Measurements from ENCODE around the gene FOXJ2.
"Not testable (repeated sequence)": the region's sequence is repeated elsewhere in the genome, so short reads cannot be mapped to it uniquely, and the experiment has no call there.

Gene FOXJ2

DNA sequence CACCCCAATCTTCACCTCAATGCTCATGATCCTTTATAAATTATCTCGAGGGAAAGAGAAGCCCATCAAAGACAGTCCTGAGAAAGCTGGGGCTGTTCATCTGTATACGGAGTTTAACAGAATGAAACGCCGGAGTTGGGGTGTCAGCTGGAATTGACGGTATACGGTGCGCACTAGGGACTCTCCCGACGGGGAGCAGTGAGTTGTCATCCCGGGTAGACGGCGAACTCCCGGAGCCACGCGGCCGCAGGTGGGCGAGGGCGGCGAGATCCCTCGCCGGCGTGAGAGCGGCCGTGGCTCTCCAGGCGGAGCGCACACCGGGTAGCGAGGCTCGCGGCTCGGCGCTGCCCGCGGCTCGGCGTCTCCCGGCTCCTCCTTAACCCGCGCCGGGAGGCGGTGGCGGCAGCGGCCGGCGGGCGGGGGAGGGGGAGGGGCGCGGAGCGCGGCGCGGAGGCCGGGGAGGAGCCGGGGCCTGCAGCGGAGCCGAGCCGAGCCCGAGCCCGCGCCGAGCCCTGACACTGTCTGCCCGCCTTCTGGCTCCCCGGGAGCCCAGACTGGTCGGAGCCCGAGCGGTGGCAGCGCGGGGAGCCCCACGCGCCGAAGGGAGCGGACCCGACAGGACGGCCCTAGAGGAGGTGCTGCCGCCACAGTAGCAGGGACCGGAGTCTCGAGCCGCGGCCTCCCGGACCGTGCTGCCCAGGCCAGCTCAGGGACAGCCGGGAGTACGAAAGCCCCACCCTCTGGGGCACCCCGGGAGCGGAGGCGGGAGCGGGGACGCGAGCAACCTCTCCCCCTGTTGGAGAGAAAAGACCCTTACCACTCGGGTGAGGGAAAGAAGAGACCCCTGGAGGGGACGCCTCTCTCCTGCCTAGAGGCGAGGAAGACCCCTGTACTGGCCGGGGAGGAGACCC is at the start of gene FOXJ2:
Gene FOXJ2 (plus strand): TSS at position 475 of the 911 bp plus-strand sequence. CDS start 7,117 bp downstream, outside the sequence.
- TF ChIP-seq CTCF (IDR thresholded peaks at IDR 0.05; ENCODE audit: low read depth, low read length) = no peak
- no peak for DNase-seq (ENCODE audit: extremely low read depth, low read depth)

- DNase-seq (ENCODE audit: extremely low read depth, low read depth) = not testable (repeated sequence)
These were observed 49.5 kb upstream of the FOXJ2 start for GRCh38 chr12:7983019-7983418.

GRCh38 chr12:7983460-7983859 is 49.1 kb upstream of the FOXJ2 start:
- DNase-seq (ENCODE audit: extremely low read depth, low read depth) = not testable (repeated sequence)

DNA sequence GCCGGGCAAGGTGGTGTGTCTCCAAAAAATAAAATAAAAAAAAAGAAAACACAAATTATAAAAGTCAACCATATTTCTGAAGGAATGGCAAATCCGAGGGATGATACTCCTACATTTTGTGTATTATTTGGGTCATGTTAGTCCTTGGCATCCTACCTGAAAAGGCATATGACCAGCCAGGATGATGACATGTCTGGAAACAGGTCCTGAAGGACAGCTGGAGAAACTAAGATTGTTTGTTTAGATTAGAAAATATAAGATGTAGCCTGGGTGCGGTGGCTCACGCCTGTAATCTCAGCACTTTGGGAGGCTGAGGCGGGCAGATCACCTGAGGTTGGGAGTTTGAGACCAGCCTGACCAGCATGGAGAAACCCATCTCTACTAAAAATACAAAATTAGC is 47.6 kb upstream of the FOXJ2 start:
- no peak for TF ChIP-seq CTCF (IDR thresholded peaks at IDR 0.05; ENCODE audit: low read depth, low read length)
- no peak for DNase-seq (ENCODE audit: extremely low read depth, low read depth)

- DNase-seq (ENCODE audit: extremely low read depth, low read depth) = no peak
- no peak for TF ChIP-seq CTCF (IDR thresholded peaks at IDR 0.05; ENCODE audit: low read depth, low read length)
These were observed 46.6 kb upstream of the FOXJ2 start for GRCh38 chr12:7985802-7986418.

GRCh38 chr12:7989827-7990491 is 42.6 kb upstream of the FOXJ2 start:
- no peak for TF ChIP-seq CTCF (IDR thresholded peaks at IDR 0.05; ENCODE audit: low read depth, low read length)
- DNase-seq (ENCODE audit: extremely low read depth, low read depth) = no peak

GRCh38 chr12:7991535-7991934 is 41.0 kb upstream of the FOXJ2 start:
- TF ChIP-seq CTCF (IDR thresholded peaks at IDR 0.05; ENCODE audit: low read depth, low read length) = no peak
- no peak for DNase-seq (ENCODE audit: extremely low read depth, low read depth)

GRCh38 chr12:7994731-7995205 is 37.7 kb upstream of the FOXJ2 start:
- peak; percentile 75 for DNase-seq (ENCODE audit: extremely low read depth, low read depth)
- no peak for TF ChIP-seq CTCF (IDR thresholded peaks at IDR 0.05; ENCODE audit: low read depth, low read length)

All from AG09319 (cell line).